HepG2 (cell line): ENCODE results near the gene TGFBR1. TPM values are rescaled to one million over a fixed set of nuclear protein-coding genes. Genes with fewer than 3 reads are reported as not detected.

ENCODE experiments used
- AGO1 ChIP-seq: fragments of 200-400 bp; formaldehyde crosslinking; IDR thresholded peaks from 2 replicates; pipeline ENCODE4 v1.6.1; 2017; ENCODE audit warnings: mild to moderate bottlenecking, low read depth, low read length, moderate library complexity; ENCODE audit not compliant: poor library complexity, severe bottlenecking
- ASH2L ChIP-seq: fragments of 300-600, 200-600 bp; sonication (generic); IDR thresholded peaks from 2 replicates; pipeline ENCODE4 v1.7.0; 2017; ENCODE audit warnings: low read depth, mild to moderate bottlenecking, moderate library complexity, mixed read lengths, low read length; ENCODE audit not compliant: insufficient read length
- BRD4 ChIP-seq: sonication (generic); formaldehyde crosslinking; IDR thresholded peaks from 2 replicates; pipeline ENCODE4 v1.4.0; 2020; ENCODE audit warnings: missing genetic modification reagents
- CEBPB ChIP-seq: IDR thresholded peaks from 2 replicates; pipeline ENCODE4 v1.6.1; 2011; ENCODE audit warnings: low read depth, low read length, improper control_type of control experiment, borderline replicate concordance
- CENPT ChIP-seq: sonication (generic); formaldehyde crosslinking; IDR thresholded peaks from 2 replicates; pipeline ENCODE4 v1.8.0; 2022; ENCODE audit warnings: low read depth, mild to moderate bottlenecking, moderate library complexity, missing genetic modification reagents
- MXD3 ChIP-seq: IDR thresholded peaks from 2 replicates; pipeline ENCODE4 v1.6.1; 2016; ENCODE audit warnings: mild to moderate bottlenecking, missing biosample characterization, missing genetic modification reagents
- NFE2 ChIP-seq: sonication (generic); formaldehyde crosslinking; IDR thresholded peaks from 2 replicates; pipeline ENCODE4 v1.4.0; 2020; ENCODE audit warnings: missing genetic modification reagents
- NRL ChIP-seq: sonication (generic); formaldehyde crosslinking; IDR thresholded peaks from 2 replicates; pipeline ENCODE4 v1.5.0; 2020; ENCODE audit warnings: missing genetic modification reagents, mild to moderate bottlenecking, moderate library complexity, borderline replicate concordance
- PTBP1 ChIP-seq: fragments of 200-400 bp; formaldehyde crosslinking; IDR thresholded peaks from 2 replicates; pipeline ENCODE4 v1.6.1; 2018; ENCODE audit warnings: low read length, low read depth; ENCODE audit not compliant: poor library complexity, severe bottlenecking
- SMARCC2 ChIP-seq: fragments of 450-650 bp; IDR thresholded peaks from 2 replicates; pipeline ENCODE4 v1.6.1; 2017; ENCODE audit warnings: antibody characterized with exemption, mild to moderate bottlenecking
- SNAI1 ChIP-seq: sonication (generic); formaldehyde crosslinking; IDR thresholded peaks from 2 replicates; pipeline ENCODE4 v1.5.0; 2020; ENCODE audit warnings: mild to moderate bottlenecking, missing genetic modification reagents, borderline replicate concordance
- SUZ12 ChIP-seq: fragments of 150-350 bp; IDR thresholded peaks from 2 replicates; pipeline ENCODE4 v1.6.1; 2014; ENCODE audit warnings: low read depth, low read length
- TAF15 ChIP-seq: fragments of 200-400 bp; formaldehyde crosslinking; IDR thresholded peaks from one replicate; pipeline ENCODE4 v1.6.1; 2018; ENCODE audit warnings: mild to moderate bottlenecking, low read depth, low read length; ENCODE audit not compliant: poor library complexity, severe bottlenecking
- TARDBP ChIP-seq: sonication (generic); formaldehyde crosslinking; IDR thresholded peaks from 2 replicates; pipeline ENCODE4 v1.8.0; 2022; ENCODE audit warnings: mild to moderate bottlenecking, missing genetic modification reagents
- ZNF20 ChIP-seq: sonication (generic); formaldehyde crosslinking; IDR thresholded peaks from 2 replicates; pipeline ENCODE4 v1.4.0; 2020; ENCODE audit warnings: mild to moderate bottlenecking, moderate library complexity, missing genetic modification reagents
- ZNF235 ChIP-seq: sonication (generic); formaldehyde crosslinking; IDR thresholded peaks from 2 replicates; pipeline ENCODE4 v1.8.1; 2023; ENCODE audit warnings: mild to moderate bottlenecking, missing genetic modification reagents, borderline replicate concordance
- ZNF331 ChIP-seq: sonication (generic); formaldehyde crosslinking; IDR thresholded peaks from 2 replicates; pipeline ENCODE4 v1.4.0; 2020; ENCODE audit warnings: missing genetic modification reagents
- ZNF614 ChIP-seq: IDR thresholded peaks from 2 replicates; pipeline ENCODE4 v1.6.1; 2018; ENCODE audit warnings: missing biosample characterization, missing genetic modification reagents, inconsistent platforms, borderline replicate concordance
- ZNF644 ChIP-seq: IDR thresholded peaks from 2 replicates; pipeline ENCODE4 v1.6.1; 2016; ENCODE audit warnings: low read depth
- polyA plus RNA-seq, 8 experiments: library from polyadenylated mRNA; depleted of rRNA in 3 of 8; stranded (reverse) in 7 of 8; unstranded in 1 of 8; fragments of >200 nt; fragmentation: Illumina TruSeq in 4 of 8; extraction: Trizol in 4 of 8; gene quantifications; 2 replicates each; pipeline versions ENCODE4 v1.2.1 to v1.2.3, GENCODE V29; 2011 to 2016; ENCODE audit warnings: low read depth in 4 of 8, missing spikeins in 1 of 8, mixed read lengths in 1 of 8; ENCODE audit not compliant: insufficient read depth in 1 of 8
- total RNA-seq, 5 experiments: library from RNA; depleted of rRNA; stranded (reverse); fragments of >200 nt; fragmentation: Illumina TruSeq; extraction: Trizol; gene quantifications; 2 replicates each; pipeline ENCODE4 v1.2.3, GENCODE V29; 2016; ENCODE audit warnings: low read depth in 1 of 5
- TF ChIP-seq, protein P1 (sequence below): sonication (generic); formaldehyde crosslinking; IDR thresholded peaks from 2 replicates; pipeline ENCODE4 v1.8.1; 2023; ENCODE audit warnings: mild to moderate bottlenecking, moderate library complexity, missing genetic modification reagents
- TF ChIP-seq, protein P2 (sequence below): sonication (generic); formaldehyde crosslinking; conservative IDR thresholded peaks from 2 replicates; pipeline ENCODE4 v1.4.0; 2020; ENCODE audit warnings: missing genetic modification reagents
- TF ChIP-seq, protein P3 (sequence below): sonication (generic); formaldehyde crosslinking; IDR thresholded peaks from 2 replicates; pipeline ENCODE4 v1.4.0; 2020; ENCODE audit warnings: mild to moderate bottlenecking, missing genetic modification reagents

TGFBR1 gene
- total and polyA plus RNA-seq, 2 of the 13 experiments (the other 11 are each of a cell fraction or from before 2014, with no cell fraction given), result 16.8 to 23.9 TPM

GRCh38 chr9:99105152-99106043, 485 bp downstream of the TGFBR1 start (continued):
- TF ChIP-seq TARDBP (CRISPR knock-in tag) (no peak), NRL (CRISPR knock-in tag) (peak; percentile 41; the same call in 1 of the 2 replicates), TAF15 (no peak), SUZ12 (no peak), PTBP1 (no peak), AGO1 (no peak), ZNF20 (CRISPR knock-in tag) (no peak), SNAI1 (no peak), MXD3 (no peak), BRD4 (CRISPR knock-in tag) (no peak), ASH2L (no peak), ZNF644 (CRISPR knock-in tag) (no peak), CENPT (CRISPR knock-in tag) (no peak), SMARCC2 (no peak), ZNF614 (CRISPR knock-in tag) (no peak), CEBPB (no peak), NFE2 (CRISPR knock-in tag) (no peak), ZNF331 (CRISPR knock-in tag) (no peak), ZNF235 (CRISPR knock-in tag) (no peak)
- TF ChIP-seq, protein P1, sequence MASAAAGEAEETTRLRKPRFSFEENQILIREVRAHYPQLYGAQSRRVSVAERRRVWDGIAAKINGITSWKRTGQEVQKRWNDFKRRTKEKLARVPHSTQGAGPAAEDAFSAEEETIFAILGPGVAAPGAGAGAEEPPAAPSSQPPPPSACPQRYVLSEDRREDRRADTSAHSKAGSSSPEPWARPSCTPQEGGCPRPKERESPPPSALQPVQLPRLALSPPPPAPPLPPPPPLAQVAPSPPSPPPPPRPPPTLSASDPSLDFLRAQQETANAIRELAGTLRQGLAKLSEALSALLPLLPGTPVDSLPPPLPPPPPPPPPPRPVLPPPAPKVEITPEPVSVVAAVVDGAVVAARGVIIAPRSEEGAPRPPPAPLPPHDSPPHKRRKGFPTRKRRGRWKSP, result no peak
- TF ChIP-seq, protein P2, sequence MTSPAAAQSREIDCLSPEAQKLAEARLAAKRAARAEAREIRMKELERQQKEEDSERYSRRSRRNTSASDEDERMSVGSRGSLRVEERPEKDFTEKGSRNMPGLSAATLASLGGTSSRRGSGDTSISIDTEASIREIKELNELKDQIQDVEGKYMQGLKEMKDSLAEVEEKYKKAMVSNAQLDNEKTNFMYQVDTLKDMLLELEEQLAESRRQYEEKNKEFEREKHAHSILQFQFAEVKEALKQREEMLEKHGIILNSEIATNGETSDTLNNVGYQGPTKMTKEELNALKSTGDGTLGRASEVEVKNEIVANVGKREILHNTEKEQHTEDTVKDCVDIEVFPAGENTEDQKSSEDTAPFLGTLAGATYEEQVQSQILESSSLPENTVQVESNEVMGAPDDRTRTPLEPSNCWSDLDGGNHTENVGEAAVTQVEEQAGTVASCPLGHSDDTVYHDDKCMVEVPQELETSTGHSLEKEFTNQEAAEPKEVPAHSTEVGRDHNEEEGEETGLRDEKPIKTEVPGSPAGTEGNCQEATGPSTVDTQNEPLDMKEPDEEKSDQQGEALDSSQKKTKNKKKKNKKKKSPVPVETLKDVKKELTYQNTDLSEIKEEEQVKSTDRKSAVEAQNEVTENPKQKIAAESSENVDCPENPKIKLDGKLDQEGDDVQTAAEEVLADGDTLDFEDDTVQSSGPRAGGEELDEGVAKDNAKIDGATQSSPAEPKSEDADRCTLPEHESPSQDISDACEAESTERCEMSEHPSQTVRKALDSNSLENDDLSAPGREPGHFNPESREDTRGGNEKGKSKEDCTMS, result no peak
- TF ChIP-seq, protein P3, sequence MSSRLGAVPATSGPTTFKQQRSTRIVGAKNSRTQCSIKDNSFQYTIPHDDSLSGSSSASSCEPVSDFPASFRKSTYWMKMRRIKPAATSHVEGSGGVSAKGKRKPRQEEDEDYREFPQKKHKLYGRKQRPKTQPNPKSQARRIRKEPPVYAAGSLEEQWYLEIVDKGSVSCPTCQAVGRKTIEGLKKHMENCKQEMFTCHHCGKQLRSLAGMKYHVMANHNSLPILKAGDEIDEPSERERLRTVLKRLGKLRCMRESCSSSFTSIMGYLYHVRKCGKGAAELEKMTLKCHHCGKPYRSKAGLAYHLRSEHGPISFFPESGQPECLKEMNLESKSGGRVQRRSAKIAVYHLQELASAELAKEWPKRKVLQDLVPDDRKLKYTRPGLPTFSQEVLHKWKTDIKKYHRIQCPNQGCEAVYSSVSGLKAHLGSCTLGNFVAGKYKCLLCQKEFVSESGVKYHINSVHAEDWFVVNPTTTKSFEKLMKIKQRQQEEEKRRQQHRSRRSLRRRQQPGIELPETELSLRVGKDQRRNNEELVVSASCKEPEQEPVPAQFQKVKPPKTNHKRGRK, result no peak
